Nephron (organoid): ENCODE measurements around the gene PCNA.

Experiments
- H3K27ac Mint-ChIP-seq, 3 experiments: 2 replicates each; pipeline ENCODE4 v1.8.0; 2020; ENCODE audit warnings: mixed read lengths in 3 of 3, mild to moderate bottlenecking in 2 of 3, moderate library complexity in 1 of 3
- H3K27me3 Mint-ChIP-seq: 2 replicates; pipeline ENCODE4 v1.8.0; 2021; ENCODE audit warnings: low read depth, mild to moderate bottlenecking, moderate library complexity, mixed read lengths
- H3K36me3 Mint-ChIP-seq: 2 replicates; pipeline ENCODE4 v1.8.0; 2020; ENCODE audit warnings: low read depth, mixed read lengths
- H3K4me1 Mint-ChIP-seq: 2 replicates; pipeline ENCODE4 v1.8.0; 2020; ENCODE audit warnings: mixed read lengths
- H3K4me3 Mint-ChIP-seq, 3 experiments: 2 replicates each; pipeline ENCODE4 v1.8.0; 2020; ENCODE audit warnings: mild to moderate bottlenecking in 3 of 3, mixed read lengths in 3 of 3, moderate library complexity in 2 of 3
- H3K9me3 Mint-ChIP-seq: 2 replicates; pipeline ENCODE4 v1.8.0; 2020; ENCODE audit warnings: mixed read lengths
- CTCF ChIP-seq, 3 experiments: fragments of 200-600 bp; sonication (generic); IDR thresholded peaks; one replicate each; pipeline ENCODE4 v1.5.0; 2021; ENCODE audit warnings: antibody characterized with exemption in 3 of 3; ENCODE audit not compliant: unreplicated experiment in 3 of 3

Gene PCNA

GRCh38 chr20:5118220-5119142, 1.3 kb downstream of the PCNA start:
- peaks cover 29% of the 10 kb centered on the region for H3K4me1 Mint-ChIP-seq
- no peaks in the 10 kb centered on the region for H3K9me3 Mint-ChIP-seq
- TF ChIP-seq CTCF (IDR thresholded peaks at IDR 0.05; ENCODE audit: unreplicated experiment in 3 of 3) = no peak
- peak overlapping the region; percentile 41 to 95 (median 49) for H3K27ac Mint-ChIP-seq
- peak overlapping the region; percentile 91 to 94 (median 91) for H3K4me3 Mint-ChIP-seq
- H3K36me3 Mint-ChIP-seq = peaks cover 31% of the 10 kb centered on the region
- no peaks in the 10 kb centered on the region for H3K27me3 Mint-ChIP-seq

- Mint-ChIP-seq H3K4me1 (peaks cover 32% of the 10 kb centered on the region), H3K27me3 (no peaks in the 10 kb centered on the region), H3K27ac (no peak overlapping the region), H3K4me3 (no peak overlapping the region), H3K9me3 (no peaks in the 10 kb centered on the region), H3K36me3 (peaks cover 31% of the 10 kb centered on the region)
- TF ChIP-seq CTCF (IDR thresholded peaks at IDR 0.05; ENCODE audit: unreplicated experiment in 3 of 3) = no peak
These were observed 2.9 kb downstream of the PCNA start for GRCh38 chr20:5116875-5117274.

- Mint-ChIP-seq H3K36me3 (peaks cover 37% of the 10 kb centered on the region), H3K27me3 (no peaks in the 10 kb centered on the region), H3K4me1 (peaks cover 20% of the 10 kb centered on the region), H3K9me3 (no peaks in the 10 kb centered on the region), H3K27ac (peak overlapping the region; percentile 33 to 77 (median 53)), H3K4me3 (peak overlapping the region; percentile 72 to 97 (median 93))
- no peak for TF ChIP-seq CTCF (IDR thresholded peaks at IDR 0.05; ENCODE audit: unreplicated experiment in 3 of 3)
These were observed 5.4 kb downstream of the PCNA start for GRCh38 chr20:5114403-5114802.

GRCh38 chr20:5113615-5113986, 6.2 kb downstream of the PCNA start:
- TF ChIP-seq CTCF (IDR thresholded peaks at IDR 0.05; ENCODE audit: unreplicated experiment in 3 of 3) = no peak
- Mint-ChIP-seq H3K4me3 (peak overlapping the region; percentile 93 to 97 (median 93)), H3K36me3 (peaks cover 45% of the 10 kb centered on the region), H3K4me1 (peaks cover 20% of the 10 kb centered on the region), H3K27me3 (no peaks in the 10 kb centered on the region), H3K27ac (peak overlapping the region; percentile 77 to 91 (median 79)), H3K9me3 (no peaks in the 10 kb centered on the region)

- Mint-ChIP-seq H3K9me3 (no peaks in the 10 kb centered on the region), H3K27me3 (no peaks in the 10 kb centered on the region), H3K4me1 (peaks cover 8% of the 10 kb centered on the region), H3K27ac (no peak overlapping the region), H3K4me3 (peak overlapping the region in 2 of 3 experiments; percentile 47 to 65), H3K36me3 (peaks cover 32% of the 10 kb centered on the region)
- TF ChIP-seq CTCF (IDR thresholded peaks at IDR 0.05; ENCODE audit: unreplicated experiment in 3 of 3) = no peak
These were observed 10.5 kb downstream of the PCNA start for GRCh38 chr20:5109276-5109675.

- TF ChIP-seq CTCF (IDR thresholded peaks at IDR 0.05; ENCODE audit: unreplicated experiment in 3 of 3) = no peak
- H3K4me1 Mint-ChIP-seq = no peaks in the 10 kb centered on the region
- no peak overlapping the region for H3K27ac Mint-ChIP-seq
- H3K27me3 Mint-ChIP-seq = no peaks in the 10 kb centered on the region
- H3K9me3 Mint-ChIP-seq = no peaks in the 10 kb centered on the region
- peaks cover 56% of the 10 kb centered on the region for H3K36me3 Mint-ChIP-seq
- no peak overlapping the region for H3K4me3 Mint-ChIP-seq
These were observed 15.3 kb downstream of the PCNA start for GRCh38 chr20:5104479-5104878.
